BLaER1 treated with 17β-estradiol and CSF1 and Interleukin-3, amounts not matched to agents 10 nM and 100 nM (cell line): ENCODE measurements around the gene PTPRD.
A peak's percentile ranks its signal among the peaks of the same experiment; 100 is the strongest.

Experiments used
- H3K27ac ChIP-seq, 11 experiments: shearing (Covaris generic); formaldehyde crosslinking; 2 replicates each; pipeline ENCODE4 v1.8.1; 2022
- H3K27me3 ChIP-seq, 11 experiments: shearing (Covaris generic); formaldehyde crosslinking; 2 replicates each; pipeline ENCODE4 v1.8.1; 2022
- H3K36me3 ChIP-seq, 11 experiments: shearing (Covaris generic); formaldehyde crosslinking; 2 replicates each; pipeline ENCODE4 v1.8.1; 2022
- H3K4me1 ChIP-seq, 10 experiments: shearing (Covaris generic); formaldehyde crosslinking; 2 replicates each; pipeline ENCODE4 v1.8.1; 2022
- H3K4me2 ChIP-seq, 11 experiments: shearing (Covaris generic); formaldehyde crosslinking; 2 replicates each; pipeline ENCODE4 v1.8.1; 2022
- H3K4me3 ChIP-seq, 10 experiments: shearing (Covaris generic); formaldehyde crosslinking; 2 replicates each; pipeline ENCODE4 v1.8.1; 2022
- H3K9ac ChIP-seq, 11 experiments: shearing (Covaris generic); formaldehyde crosslinking; 2 replicates each; pipeline ENCODE4 v1.8.1; 2022
- H3K9me3 ChIP-seq, 11 experiments: shearing (Covaris generic); formaldehyde crosslinking; replicated peaks in 1 of 11; 2 replicates each; pipeline ENCODE4 v1.8.1; 2022
- H4K20me1 ChIP-seq, 11 experiments: shearing (Covaris generic); formaldehyde crosslinking; 2 replicates each; pipeline ENCODE4 v1.8.1; 2022
- Cebpa-rat ChIP-seq, 11 experiments: shearing (Covaris generic); IDR thresholded peaks; 2 replicates each; pipeline ENCODE4 v1.8.1; 2022

The PTPRD gene

DNA sequence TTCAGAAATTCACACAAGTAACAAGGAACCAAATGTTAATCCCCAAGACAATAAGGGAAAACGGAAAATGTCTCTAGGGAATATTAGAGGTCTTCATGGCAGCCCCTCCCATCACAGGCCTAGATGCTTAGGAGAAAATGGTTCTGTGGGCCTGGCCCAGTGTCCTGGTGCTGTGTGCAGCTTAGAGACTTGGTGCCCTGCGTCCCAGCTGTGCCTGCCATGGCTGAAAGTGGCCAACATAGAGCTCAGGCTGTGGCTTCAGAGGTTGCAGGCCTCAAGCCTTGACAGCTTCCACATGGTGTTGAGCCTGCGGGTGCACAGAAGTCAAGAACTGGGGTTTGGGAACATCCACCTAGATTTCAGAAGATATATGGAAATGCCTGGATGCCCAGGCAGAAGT, 942.3 kb downstream of the PTPRD start:
- no peak for TF ChIP-seq Cebpa-rat (IDR thresholded peaks at IDR 0.05)
- Histone ChIP-seq H3K4me3 (no peak overlapping the region), H3K27me3 (no peaks in the 10 kb centered on the region), H3K4me1 (no peaks in the 10 kb centered on the region), H3K27ac (no peak overlapping the region), H3K9me3 (no peaks in the 10 kb centered on the region), H3K9ac (no peak overlapping the region), H3K4me2 (no peak overlapping the region), H3K36me3 (no peaks in the 10 kb centered on the region), H4K20me1 (no peaks in the 10 kb centered on the region)

DNA sequence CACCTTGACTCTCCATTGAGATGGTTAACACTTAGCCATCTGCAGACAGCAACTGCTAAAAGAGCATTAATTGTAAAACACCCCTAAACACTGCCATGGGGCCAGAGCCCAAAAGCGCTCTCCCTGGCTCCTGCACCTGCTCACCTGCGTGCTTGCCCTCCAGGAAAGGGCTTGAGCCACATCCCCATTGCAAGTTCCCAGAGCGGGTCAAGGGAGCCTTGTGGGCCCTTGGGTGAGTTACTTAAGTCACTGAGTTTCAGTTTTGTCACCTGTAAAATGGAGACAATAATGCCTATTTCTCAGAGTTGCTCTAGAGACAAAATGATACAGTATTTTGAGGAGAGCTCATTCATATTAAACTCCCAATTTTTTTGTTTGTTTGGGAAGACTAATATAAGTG, 967.8 kb downstream of the PTPRD start:
- H3K4me2 ChIP-seq: peak overlapping the region; percentile 23 to 81 (median 54); a peak in 21 of 22 replicates
- no peak for TF ChIP-seq Cebpa-rat (IDR thresholded peaks at IDR 0.05)

DNA sequence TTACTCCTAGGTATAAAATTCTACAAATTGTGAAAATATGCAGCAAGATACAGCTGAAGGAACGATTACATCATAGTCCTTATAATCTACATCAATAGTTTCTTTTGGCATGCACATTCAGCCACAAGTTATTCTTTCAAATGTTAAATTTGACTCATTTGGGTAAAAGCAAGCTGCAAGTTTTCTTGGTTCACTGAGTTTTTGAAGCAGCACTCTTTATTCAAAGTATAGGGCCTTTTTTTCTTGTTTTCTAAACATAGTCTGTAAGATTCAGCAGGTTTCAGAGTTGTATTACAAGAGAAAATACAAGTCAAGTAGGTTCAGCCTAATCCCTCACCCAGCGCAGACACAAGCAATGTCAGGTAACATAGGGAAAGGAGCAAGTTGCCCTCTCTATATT, 981.5 kb downstream of the PTPRD start:
- Histone ChIP-seq H3K4me2 (no peak overlapping the region), H3K4me3 (no peak overlapping the region), H3K36me3 (no peaks in the 10 kb centered on the region), H3K9ac (no peak overlapping the region), H3K4me1 (peaks cover 0 to 6% (median 0%) of the 10 kb centered on the region in 10 experiments; a peak in 6 of 20 replicates), H3K27ac (no peak overlapping the region), H4K20me1 (no peaks in the 10 kb centered on the region), H3K9me3 (no peaks in the 10 kb centered on the region), H3K27me3 (no peaks in the 10 kb centered on the region)
- no peak for TF ChIP-seq Cebpa-rat (IDR thresholded peaks at IDR 0.05)

More for the DNA sequence above, 967.8 kb downstream of the PTPRD start:
- Histone ChIP-seq H3K9me3 (no peaks in the 10 kb centered on the region), H3K27ac (no peak overlapping the region), H4K20me1 (no peaks in the 10 kb centered on the region; a peak in 1 of 22 replicates), H3K27me3 (no peaks in the 10 kb centered on the region), H3K4me3 (no peak overlapping the region), H3K36me3 (no peaks in the 10 kb centered on the region), H3K4me1 (peaks cover 12 to 20% (median 16%) of the 10 kb centered on the region in 10 experiments), H3K9ac (no peak overlapping the region)

DNA sequence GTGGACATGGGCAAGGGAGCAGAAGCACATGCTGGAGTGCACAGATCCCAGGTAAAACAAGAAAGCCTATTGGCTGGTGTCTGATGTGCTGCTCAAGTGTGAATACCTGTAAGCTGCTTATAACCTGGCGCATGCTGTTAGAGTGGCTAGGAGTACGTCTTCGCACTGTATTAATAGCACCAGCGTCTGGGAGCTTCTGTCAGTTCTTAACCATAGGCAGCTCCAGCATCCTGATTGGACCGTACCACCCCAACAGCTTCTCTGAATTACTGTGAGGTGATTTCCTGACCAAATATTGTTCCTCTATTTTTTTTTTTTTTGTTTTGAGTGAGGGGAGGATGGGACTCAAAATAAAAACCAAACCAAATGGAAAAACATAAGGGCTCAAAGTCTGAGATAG, 987.6 kb downstream of the PTPRD start:
- Histone ChIP-seq H3K4me2 (no peak overlapping the region), H3K27ac (no peak overlapping the region), H3K4me3 (no peak overlapping the region), H3K4me1 (peaks cover 0 to 6% (median 0%) of the 10 kb centered on the region in 10 experiments; a peak in 6 of 20 replicates), H4K20me1 (no peaks in the 10 kb centered on the region), H3K36me3 (no peaks in the 10 kb centered on the region), H3K27me3 (no peaks in the 10 kb centered on the region), H3K9ac (no peak overlapping the region), H3K9me3 (no peaks in the 10 kb centered on the region)
- no peak for TF ChIP-seq Cebpa-rat (IDR thresholded peaks at IDR 0.05)

DNA sequence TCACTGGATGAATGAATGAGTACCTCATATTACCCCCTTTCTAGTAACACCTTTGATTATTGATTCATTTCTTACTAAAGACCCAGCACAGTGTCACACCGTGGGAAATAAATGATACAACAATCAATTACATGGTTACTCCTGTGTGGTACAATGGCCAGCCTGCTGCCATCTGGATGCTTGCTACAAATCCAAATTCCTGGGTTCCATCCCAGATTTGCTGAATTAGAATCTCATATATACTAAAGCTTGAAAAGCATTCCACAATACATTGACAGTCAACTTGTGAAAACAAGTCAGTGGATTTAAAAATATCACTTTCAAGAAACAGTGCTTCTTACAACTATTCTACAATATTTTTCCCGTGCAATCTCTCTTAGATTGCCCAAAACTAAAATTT, 989.3 kb downstream of the PTPRD start:
- no peak overlapping the region for H3K4me2 ChIP-seq
- H3K9me3 ChIP-seq: no peaks in the 10 kb centered on the region
- no peak overlapping the region for H3K27ac ChIP-seq
- H3K4me3 ChIP-seq: no peak overlapping the region
- no peaks in the 10 kb centered on the region for H4K20me1 ChIP-seq
- no peaks in the 10 kb centered on the region for H3K27me3 ChIP-seq
- H3K4me1 ChIP-seq: no peaks in the 10 kb centered on the region
- H3K9ac ChIP-seq: no peak overlapping the region
- TF ChIP-seq Cebpa-rat (IDR thresholded peaks at IDR 0.05): no peak
- no peaks in the 10 kb centered on the region for H3K36me3 ChIP-seq

DNA sequence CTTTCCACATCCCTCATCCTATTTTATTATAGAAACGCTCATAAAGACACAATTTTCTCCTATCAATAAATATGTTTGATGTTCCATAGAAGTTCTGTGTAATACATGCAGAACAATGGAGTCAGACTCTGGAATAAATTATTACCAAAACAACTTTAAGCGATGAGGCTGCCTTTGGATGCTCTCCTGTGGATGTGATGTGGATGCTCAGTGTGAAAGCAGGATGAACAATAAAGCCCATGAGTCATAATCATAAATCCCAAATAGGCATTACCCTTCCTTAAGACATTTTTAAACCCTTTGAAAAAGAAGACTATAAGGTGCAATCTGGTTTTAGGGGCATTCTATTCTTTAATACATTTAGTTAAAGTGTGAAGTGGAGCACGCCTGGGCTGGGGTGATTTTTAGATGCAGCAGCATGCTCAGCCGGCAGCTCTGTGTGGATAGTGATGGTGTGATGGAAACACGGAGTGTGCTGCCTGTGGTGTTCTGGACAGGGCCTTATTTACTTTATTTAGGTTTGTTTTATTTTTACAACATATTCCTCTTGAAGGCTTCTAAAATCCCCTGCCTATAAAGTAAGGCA, 991.4 kb downstream of the PTPRD start:
- Histone ChIP-seq H3K4me2 (no peak overlapping the region), H3K4me3 (no peak overlapping the region), H3K36me3 (no peaks in the 10 kb centered on the region), H3K9ac (no peak overlapping the region), H3K27me3 (no peaks in the 10 kb centered on the region), H3K27ac (no peak overlapping the region), H3K4me1 (no peaks in the 10 kb centered on the region), H4K20me1 (no peaks in the 10 kb centered on the region), H3K9me3 (no peaks in the 10 kb centered on the region)
- no peak for TF ChIP-seq Cebpa-rat (IDR thresholded peaks at IDR 0.05)

DNA sequence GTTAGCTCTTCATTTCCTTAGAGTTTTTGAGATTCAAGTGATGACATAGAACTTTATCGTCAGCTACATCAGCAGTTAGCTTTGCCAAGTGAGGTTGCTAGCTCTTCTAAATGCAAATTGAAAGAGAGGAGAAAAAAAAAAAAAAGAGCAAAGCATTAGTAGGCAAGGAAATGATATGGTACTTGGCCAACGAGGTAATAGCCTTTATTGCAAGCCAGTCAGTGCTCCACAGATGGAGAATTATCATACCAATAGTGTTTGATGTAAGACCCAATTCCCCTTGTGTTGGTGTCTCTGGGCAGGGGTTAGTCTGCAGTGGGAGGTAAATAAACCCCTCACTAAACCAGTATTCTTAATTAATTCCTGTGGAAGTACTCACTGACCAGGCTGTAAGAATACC, 992.1 kb downstream of the PTPRD start:
- Histone ChIP-seq H3K27me3 (no peaks in the 10 kb centered on the region), H3K9me3 (no peaks in the 10 kb centered on the region), H3K36me3 (no peaks in the 10 kb centered on the region), H3K27ac (no peak overlapping the region), H3K4me3 (no peak overlapping the region), H4K20me1 (no peaks in the 10 kb centered on the region), H3K9ac (no peak overlapping the region), H3K4me1 (no peaks in the 10 kb centered on the region), H3K4me2 (no peak overlapping the region)
- TF ChIP-seq Cebpa-rat (IDR thresholded peaks at IDR 0.05): no peak

DNA sequence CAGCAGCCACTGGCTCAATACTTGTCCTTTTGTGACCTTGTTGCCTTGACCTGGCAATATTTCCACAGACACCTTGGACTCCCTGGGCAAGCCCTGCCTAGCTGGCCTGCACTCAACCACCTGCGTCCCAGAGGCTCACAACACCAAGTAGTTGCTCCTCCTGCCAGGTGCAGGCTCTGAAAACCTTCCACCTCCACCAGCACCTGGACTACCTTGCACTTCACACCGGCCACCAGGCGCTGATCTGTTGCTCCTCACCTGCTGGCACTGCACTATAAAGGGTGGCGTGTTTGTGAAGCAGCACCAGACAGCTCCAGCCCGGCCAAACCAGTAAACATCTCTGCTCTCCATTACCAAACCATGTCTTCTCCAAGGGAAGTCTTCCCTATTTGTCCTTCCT, 997.7 kb downstream of the PTPRD start:
- no peak overlapping the region for H3K4me3 ChIP-seq
- no peaks in the 10 kb centered on the region for H3K27me3 ChIP-seq
- no peak overlapping the region for H3K9ac ChIP-seq
- TF ChIP-seq Cebpa-rat (IDR thresholded peaks at IDR 0.05): no peak
- H3K4me2 ChIP-seq: no peak overlapping the region; a peak in 3 of 22 replicates
- peaks cover 4 to 18% (median 8%) of the 10 kb centered on the region in 10 experiments; a peak in 18 of 20 replicates for H3K4me1 ChIP-seq
- no peaks in the 10 kb centered on the region for H3K9me3 ChIP-seq
- H3K27ac ChIP-seq: no peak overlapping the region
- H3K36me3 ChIP-seq: no peaks in the 10 kb centered on the region
- H4K20me1 ChIP-seq: no peaks in the 10 kb centered on the region

DNA sequence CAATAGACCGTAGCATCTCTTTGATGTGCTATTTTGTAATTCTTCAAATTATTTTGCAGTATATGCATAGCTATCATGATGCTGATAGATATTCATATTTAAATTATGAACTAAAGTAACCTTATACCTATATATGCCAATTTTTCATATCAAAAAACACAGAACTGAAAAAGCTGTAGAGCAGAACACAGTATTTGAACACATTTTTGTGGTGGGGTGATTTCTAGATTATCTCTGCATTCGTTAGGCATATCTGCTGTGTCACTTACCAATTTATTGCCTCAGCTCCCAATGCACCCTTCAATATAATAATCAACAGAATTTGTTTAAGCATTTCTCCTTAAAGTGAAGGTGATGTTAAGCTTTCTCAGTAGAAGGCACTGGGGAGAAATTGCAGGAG, 998.2 kb downstream of the PTPRD start:
- Histone ChIP-seq H3K27me3 (no peaks in the 10 kb centered on the region), H3K36me3 (no peaks in the 10 kb centered on the region), H3K4me3 (no peak overlapping the region), H3K4me1 (peaks cover 4 to 18% (median 8%) of the 10 kb centered on the region in 10 experiments; a peak in 18 of 20 replicates), H4K20me1 (no peaks in the 10 kb centered on the region), H3K27ac (no peak overlapping the region), H3K4me2 (no peak overlapping the region; a peak in 3 of 22 replicates), H3K9me3 (no peaks in the 10 kb centered on the region), H3K9ac (no peak overlapping the region)
- TF ChIP-seq Cebpa-rat (IDR thresholded peaks at IDR 0.05): no peak

DNA sequence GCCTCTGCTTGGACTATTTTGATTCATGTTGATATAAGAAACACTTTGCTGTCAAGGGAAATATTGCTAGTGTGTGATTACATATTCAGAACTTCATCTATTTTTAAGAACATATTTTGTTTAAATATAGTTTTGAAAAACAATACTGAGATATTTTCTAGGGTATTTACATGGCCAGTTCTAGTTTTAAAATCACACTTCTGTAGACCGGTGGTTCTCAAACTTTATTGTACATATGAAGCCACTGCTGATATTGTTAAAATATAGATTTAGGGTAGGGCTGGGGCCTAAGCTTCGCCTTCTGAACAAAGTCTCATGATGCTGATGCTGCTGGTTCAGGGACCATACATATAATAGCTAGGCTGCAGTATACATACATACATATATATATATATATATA, 1000.0 kb downstream of the PTPRD start:
- H3K9me3 ChIP-seq: no peaks in the 10 kb centered on the region
- H3K27me3 ChIP-seq: no peaks in the 10 kb centered on the region
- peaks cover 4 to 18% (median 8%) of the 10 kb centered on the region in 10 experiments; a peak in 18 of 20 replicates for H3K4me1 ChIP-seq
- no peak for TF ChIP-seq Cebpa-rat (IDR thresholded peaks at IDR 0.05)
- H3K9ac ChIP-seq: no peak overlapping the region
- no peaks in the 10 kb centered on the region for H3K36me3 ChIP-seq
- peak overlapping the region in 3 of 11 experiments; percentile 38 to 59 (median 47); a peak in 7 of 22 replicates for H3K4me2 ChIP-seq
- H3K4me3 ChIP-seq: no peak overlapping the region
- H4K20me1 ChIP-seq: no peaks in the 10 kb centered on the region
- H3K27ac ChIP-seq: no peak overlapping the region
